GM12864 (cell line): ENCODE results near the gene BAK1.
"Not testable (repeated sequence)": the region's sequence is repeated elsewhere in the genome, so short reads cannot be mapped to it uniquely, and the experiment has no call there.

ENCODE experiments used
- DNase-seq: peaks from one replicate; pipeline ENCODE4 v3.0.0-alpha.2; 2011; ENCODE audit warnings: low read depth
- H3K4me3 ChIP-seq: 2 replicates; pipeline ENCODE4 v1.5.1; 2011; ENCODE audit warnings: mild to moderate bottlenecking, low read depth, low read length, control low read depth
- TF ChIP-seq, protein P1 (sequence below): IDR thresholded peaks from 2 replicates; pipeline ENCODE4 v1.5.1; 2011; ENCODE audit warnings: low read depth, mild to moderate bottlenecking, moderate library complexity, low read length, control low read depth, inconsistent platforms; ENCODE audit errors: missing control alignments

BAK1 gene

DNA sequence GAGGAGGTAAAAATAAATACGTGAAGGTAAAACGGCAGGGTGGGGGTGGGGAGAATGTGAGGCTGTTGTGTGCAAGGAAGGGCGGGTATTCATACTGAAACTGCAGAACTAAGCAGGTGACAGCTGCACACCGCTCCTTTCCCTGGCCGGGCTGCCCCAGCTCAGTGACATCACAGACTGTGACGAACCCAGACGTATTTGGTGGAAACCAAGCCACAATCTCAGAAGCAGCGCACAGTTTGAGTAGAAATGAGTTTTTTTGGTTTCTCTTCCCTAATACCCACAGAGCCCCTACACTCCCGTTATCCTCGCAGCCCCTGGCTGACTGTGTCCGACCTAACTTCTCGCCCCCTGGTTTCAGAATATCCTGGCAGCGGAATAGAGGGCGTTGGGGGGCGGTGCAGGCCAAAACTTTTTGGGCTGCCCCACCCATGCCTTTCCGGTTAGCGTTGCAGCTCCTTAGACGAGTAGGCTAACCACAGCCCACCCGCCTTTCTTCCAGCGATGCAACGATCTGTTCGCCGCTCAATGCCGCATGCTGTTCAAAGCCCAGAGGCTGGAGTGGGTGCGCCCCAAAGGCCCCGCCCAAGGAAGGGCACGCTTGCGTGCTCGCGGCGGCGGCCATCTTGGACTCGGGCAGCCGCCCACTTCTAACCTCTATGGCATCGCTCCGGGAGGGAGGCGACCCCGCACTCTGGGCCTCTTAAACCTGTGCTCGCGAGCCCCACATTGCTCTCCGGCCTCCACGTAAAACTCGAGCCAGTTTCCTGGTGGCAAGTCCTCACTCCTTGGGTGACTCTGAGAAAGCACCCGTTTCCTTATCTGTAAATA lies 9.1 kb downstream of the BAK1 start:
- TF ChIP-seq, protein P1, sequence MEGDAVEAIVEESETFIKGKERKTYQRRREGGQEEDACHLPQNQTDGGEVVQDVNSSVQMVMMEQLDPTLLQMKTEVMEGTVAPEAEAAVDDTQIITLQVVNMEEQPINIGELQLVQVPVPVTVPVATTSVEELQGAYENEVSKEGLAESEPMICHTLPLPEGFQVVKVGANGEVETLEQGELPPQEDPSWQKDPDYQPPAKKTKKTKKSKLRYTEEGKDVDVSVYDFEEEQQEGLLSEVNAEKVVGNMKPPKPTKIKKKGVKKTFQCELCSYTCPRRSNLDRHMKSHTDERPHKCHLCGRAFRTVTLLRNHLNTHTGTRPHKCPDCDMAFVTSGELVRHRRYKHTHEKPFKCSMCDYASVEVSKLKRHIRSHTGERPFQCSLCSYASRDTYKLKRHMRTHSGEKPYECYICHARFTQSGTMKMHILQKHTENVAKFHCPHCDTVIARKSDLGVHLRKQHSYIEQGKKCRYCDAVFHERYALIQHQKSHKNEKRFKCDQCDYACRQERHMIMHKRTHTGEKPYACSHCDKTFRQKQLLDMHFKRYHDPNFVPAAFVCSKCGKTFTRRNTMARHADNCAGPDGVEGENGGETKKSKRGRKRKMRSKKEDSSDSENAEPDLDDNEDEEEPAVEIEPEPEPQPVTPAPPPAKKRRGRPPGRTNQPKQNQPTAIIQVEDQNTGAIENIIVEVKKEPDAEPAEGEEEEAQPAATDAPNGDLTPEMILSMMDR, result no peak
- peak overlapping the region; percentile 38 for H3K4me3 ChIP-seq
- DNase-seq, result peak; percentile 98

DNA sequence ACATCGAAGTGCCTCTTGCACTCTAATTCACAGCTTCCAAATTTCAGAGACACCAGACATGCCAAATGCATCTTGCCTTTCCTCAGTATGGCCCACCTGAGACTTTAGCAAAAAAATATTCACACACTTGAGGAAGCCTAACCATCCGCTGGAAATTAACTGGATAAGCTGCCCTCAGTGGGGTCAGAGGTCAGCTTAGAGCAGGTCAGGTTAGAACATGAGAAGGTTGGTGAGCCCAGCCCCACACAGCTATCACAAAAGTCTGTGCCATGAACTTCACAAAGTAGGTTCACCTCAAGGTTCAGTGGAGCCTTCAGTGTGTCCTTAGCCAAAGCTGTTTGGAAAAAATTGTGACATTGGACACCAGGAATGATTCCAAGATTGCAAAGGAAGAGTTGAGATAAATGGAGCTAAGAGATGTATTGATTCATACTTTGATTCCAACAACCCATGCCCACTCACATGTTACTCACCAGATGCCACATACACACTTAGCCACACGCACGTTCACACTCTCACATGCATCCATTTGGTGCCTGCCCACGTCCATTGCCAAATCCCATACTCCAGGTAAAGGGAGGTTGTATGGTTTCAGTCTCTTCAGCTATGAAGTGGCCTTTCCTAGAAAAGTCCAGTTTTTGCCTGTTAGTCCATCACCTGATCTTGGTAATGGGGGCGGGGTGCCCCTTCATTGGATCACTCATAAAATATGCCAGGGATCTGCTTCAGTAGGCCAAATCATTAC lies 11.1 kb downstream of the BAK1 start:
- TF ChIP-seq, protein P1, result no peak
- no peak overlapping the region for H3K4me3 ChIP-seq
- no peak for DNase-seq

DNA sequence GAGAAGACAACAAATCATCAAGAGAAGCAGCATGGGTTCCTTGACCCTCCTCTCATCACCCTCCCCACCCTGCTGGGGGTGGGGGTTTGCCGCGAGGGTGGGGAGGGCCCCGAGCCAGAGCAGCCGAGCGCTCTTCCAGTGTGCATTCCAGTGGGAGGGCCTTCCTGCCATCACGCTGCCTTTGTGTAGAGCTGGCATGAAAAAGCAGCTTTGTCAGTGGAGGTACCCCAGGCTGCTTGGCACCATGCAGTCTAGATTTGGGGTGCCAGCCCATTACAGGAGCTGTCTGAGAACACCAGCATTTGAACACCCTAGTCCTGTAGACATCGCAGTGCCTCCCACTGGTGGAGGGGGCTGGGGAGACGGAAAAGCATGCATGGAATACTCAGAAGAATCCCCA lies 12.2 kb downstream of the BAK1 start:
- no peak overlapping the region for H3K4me3 ChIP-seq
- TF ChIP-seq, protein P1, result no peak
- no peak for DNase-seq

DNA sequence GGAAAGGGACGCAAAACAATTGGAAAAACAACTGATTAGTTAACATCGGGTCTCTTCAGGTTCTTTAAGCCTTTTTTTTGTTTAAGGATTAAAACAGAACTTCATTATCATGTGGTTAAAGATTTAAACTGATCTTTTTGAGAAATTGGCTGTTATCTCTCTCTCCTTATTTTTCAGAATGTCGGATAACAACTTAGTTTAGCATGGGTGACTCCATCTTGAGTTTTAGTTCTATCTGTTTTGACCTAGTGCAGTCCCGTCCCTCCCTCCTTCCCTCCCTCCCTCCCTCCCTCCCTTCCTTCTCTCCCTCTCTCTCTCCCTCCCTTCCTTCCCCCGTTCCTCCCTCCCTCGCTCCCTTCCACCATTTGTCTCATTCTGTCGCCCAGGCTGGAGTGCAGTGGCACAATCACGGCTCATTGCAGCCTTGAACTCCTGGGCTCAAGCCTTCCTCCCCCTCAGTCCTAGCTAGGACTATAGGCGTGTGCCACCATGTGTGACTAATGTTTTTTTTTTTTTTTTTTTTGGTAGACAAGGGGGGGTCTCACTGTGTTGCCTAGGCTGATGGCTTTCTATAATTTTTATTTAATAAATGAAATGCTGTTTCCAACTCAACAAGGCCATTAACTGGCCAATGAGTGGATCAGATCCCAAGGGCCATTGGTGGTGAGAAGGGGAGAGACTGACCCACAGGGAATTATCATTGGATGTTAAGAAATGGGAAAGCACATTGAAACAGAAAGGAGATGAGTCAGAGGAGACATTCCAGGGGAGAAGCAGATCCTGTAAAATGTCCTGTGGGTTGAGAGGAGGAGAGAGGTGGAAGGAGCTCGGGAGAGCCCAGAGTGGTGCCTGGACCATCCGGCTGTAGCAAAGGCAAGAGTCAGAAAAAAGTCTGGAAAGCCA lies 13.6 kb downstream of the BAK1 start:
- TF ChIP-seq, protein P1, result no peak
- no peak overlapping the region for H3K4me3 ChIP-seq
- DNase-seq, result no peak

DNA sequence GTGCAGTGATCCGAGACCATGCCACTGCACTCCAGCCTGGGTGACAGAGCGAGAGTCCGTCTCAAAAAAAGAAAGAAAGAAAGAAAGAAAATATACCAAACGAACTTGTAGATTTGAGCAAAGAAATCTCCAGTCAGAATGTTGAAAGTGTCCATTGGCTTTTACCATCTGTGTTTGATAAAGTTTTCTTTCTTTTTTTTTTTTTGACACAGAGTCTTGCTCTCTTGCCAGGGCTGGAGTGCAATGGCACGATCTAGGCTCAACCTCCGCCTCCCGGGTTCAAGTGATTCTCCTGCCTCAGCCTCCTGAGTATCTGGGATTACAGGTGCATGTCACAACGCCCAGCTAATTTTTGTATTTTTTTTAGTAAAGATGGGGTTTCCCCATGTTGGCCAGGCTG lies 21.3 kb downstream of the BAK1 start:
- TF ChIP-seq, protein P1, result no peak
- no peak overlapping the region for H3K4me3 ChIP-seq
- no peak for DNase-seq

DNA sequence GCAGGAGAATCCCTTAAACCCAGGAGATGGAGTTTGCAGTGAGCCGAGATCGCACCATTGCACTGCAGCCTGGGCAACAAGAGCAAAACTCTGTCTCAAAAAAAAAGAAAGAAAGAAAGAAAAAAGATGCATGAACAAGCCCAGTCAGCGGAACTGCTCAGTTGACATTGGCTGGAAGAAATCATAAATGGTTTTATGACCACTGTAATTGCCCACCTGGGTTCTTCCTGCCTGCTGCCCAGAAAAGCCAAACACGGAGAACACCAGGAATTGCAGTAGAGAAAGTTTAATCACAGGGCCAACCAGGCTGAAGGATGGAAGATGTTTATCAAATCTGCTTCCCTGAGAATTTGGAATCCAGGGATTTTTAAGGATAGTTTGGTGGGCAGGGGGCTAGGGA lies 22.7 kb downstream of the BAK1 start:
- DNase-seq, result no peak
- TF ChIP-seq, protein P1, result no peak
- no peak overlapping the region for H3K4me3 ChIP-seq

DNA sequence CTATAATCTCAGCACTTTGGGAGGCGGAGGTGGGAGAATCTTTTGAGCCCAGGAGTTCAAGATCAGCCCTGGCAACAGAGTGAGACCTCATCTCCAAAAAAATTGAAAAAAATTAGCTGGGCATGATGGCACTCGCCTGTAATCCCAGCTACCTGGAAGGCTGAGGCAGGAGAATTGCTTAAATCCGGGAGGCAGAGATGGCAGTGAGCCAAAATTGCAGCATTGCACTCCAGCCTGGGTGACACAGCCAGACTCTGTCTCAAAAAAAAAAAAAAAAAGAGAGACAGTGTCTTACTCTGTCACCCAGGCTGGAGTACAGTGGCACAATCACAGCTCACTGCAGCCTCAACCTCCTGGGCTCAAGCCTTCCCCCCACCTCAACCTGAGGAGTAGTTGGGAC lies 27.2 kb downstream of the BAK1 start:
- not testable (repeated sequence) for DNase-seq, H3K4me3 ChIP-seq
